HG02678 (cell line): Measurements from ENCODE around the gene GPR119.
"Not testable (repeated sequence)": the region's sequence is repeated elsewhere in the genome, so short reads cannot be mapped to it uniquely, and the experiment has no call there.

Experiments used
- ATAC-seq: cut with Tn5 transposase; IDR thresholded peaks from one replicate; pipeline ENCODE4 v1.9.1; 2021; ENCODE audit warnings: mild to moderate bottlenecking, moderate library complexity; ENCODE audit not compliant: unreplicated experiment

GPR119 gene

GRCh38 chrX:130339408-130340222, 45.9 kb downstream of the GPR119 start, which contains the start of gene SLC25A14:
Gene SLC25A14 (plus strand): TSS chrX:130339919. CDS start chrX:130340279, 360 bp downstream.
- peak; percentile 99 for ATAC-seq

GRCh38 chrX:130338869-130339268, 46.6 kb downstream of the GPR119 start:
- ATAC-seq = not testable (repeated sequence)

GRCh38 chrX:130336531-130336930, 48.9 kb downstream of the GPR119 start:
- no peak for ATAC-seq
